HCT116 (cell line): ENCODE data around the gene BRD3OS. TPM values are rescaled to one million over a fixed set of nuclear protein-coding genes. Genes with fewer than 3 reads are reported as not detected.

Experiments used
- ATAC-seq: fragments of 200-7000 bp; cut with Tn5 transposase; 2 replicates; pipeline ENCODE4 v1.9.1; 2020; ENCODE audit warnings: mild to moderate bottlenecking, moderate library complexity
- BruUV-seq: library from RNA; stranded (reverse); fragments of 400-500 nt; replicated peaks from 2 replicates; lab custom pipeline; 2021; lab: Mats Ljungman, UMichigan
- CTCF ChIA-PET: fragments of 300-600 bp; sonication (Branson Sonifier 250); formaldehyde crosslinking; loops from one replicate; lab custom pipeline; 2021; ENCODE audit warnings: antibody characterized with exemption; lab: Charles Lee
- POLR2A ChIA-PET: fragments of 300-600, 350-600 bp; sonication (Branson Sonifier 250); formaldehyde crosslinking; loops from one replicate; lab custom pipeline; 2021; ENCODE audit warnings: antibody characterized with exemption; lab: Charles Lee
- RAD21 ChIA-PET, 2 experiments: fragments of 300-600 bp; sonication (Branson Sonifier 250); formaldehyde crosslinking; loops; one replicate each; lab custom pipeline; 2023; ENCODE audit warnings: low total read pairs in 2 of 2; ENCODE audit not compliant: uncharacterized antibody in 2 of 2, unreplicated experiment in 2 of 2, low non-redundant PET in 1 of 2; lab: Charles Lee
- DNase-seq: peaks from one replicate; pipeline ENCODE4 v3.0.0-alpha.2; 2010; ENCODE audit warnings: low read depth, low spot score
- H2AFZ ChIP-seq: fragments of 200-600 bp; shearing (Covaris generic), sonication (generic); 2 replicates; pipeline ENCODE4 v1.6.1; 2017; ENCODE audit warnings: low read depth, mixed run types, mixed read lengths, antibody characterized with exemption, low read length; ENCODE audit not compliant: poor library complexity, severe bottlenecking
- H3K27ac ChIP-seq: 2 replicates; pipeline ENCODE4 v1.5.1; 2012; ENCODE audit warnings: low read depth, low read length
- H3K27me3 ChIP-seq: fragments of 200-600 bp; sonication (generic); 2 replicates; pipeline ENCODE4 v1.6.1; 2016; ENCODE audit warnings: mixed run types, low read length, mixed read lengths; ENCODE audit not compliant: insufficient read depth
- H3K36me3 ChIP-seq, 2 experiments: fragments of 200-500 bp in 1 of 2; fragments of 200-600 bp in 1 of 2; sonication (Bioruptor generic) in 1 of 2; sonication (generic) in 1 of 2; 2 replicates each; pipeline versions ENCODE4 v1.5.1 to v1.6.1; 2014 to 2016; ENCODE audit warnings: low read length in 2 of 2, inconsistent platforms in 1 of 2, mixed read lengths in 1 of 2, mixed run types in 1 of 2; ENCODE audit not compliant: insufficient read depth in 2 of 2, control insufficient read depth in 1 of 2
- H3K4me1 ChIP-seq, 2 experiments: fragments of 200-600 bp in 1 of 2; sonication (generic) in 1 of 2; 2 replicates each; pipeline versions ENCODE4 v1.5.1 to v1.6.1; 2012 to 2017; ENCODE audit warnings: low read length in 2 of 2, inconsistent platforms in 1 of 2, mild to moderate bottlenecking in 1 of 2, mixed read lengths in 1 of 2, mixed run types in 1 of 2, moderate library complexity in 1 of 2; ENCODE audit not compliant: insufficient read depth in 2 of 2, control insufficient read depth in 1 of 2
- H3K4me2 ChIP-seq: fragments of 200-600 bp; sonication (generic); 2 replicates; pipeline ENCODE4 v1.6.1; 2017; ENCODE audit warnings: mixed run types, low read length, mixed read lengths
- H3K4me3 ChIP-seq, 2 experiments: fragments of 200-600 bp in 1 of 2; sonication (generic) in 1 of 2; replicated peaks in 1 of 2; 2 replicates each; pipeline ENCODE4 v1.5.1; 2011 to 2016; ENCODE audit warnings: low read length in 2 of 2, control low read depth in 1 of 2, low read depth in 1 of 2, mild to moderate bottlenecking in 1 of 2, mixed read lengths in 1 of 2, mixed run types in 1 of 2
- H3K79me2 ChIP-seq: fragments of 200-600 bp; sonication (generic); 2 replicates; pipeline ENCODE4 v1.6.1; 2017; ENCODE audit warnings: mild to moderate bottlenecking, mixed run types, low read length, moderate library complexity, mixed read lengths; ENCODE audit not compliant: insufficient read depth
- H3K9ac ChIP-seq: fragments of 200-600 bp; sonication (generic); 2 replicates; pipeline ENCODE4 v1.6.1; 2016; ENCODE audit warnings: low read length, mixed read lengths
- H3K9me2 ChIP-seq: fragments of 200-600 bp; sonication (generic), shearing (Covaris generic); 2 replicates; pipeline ENCODE4 v1.6.1; 2017; ENCODE audit warnings: mixed run types, mild to moderate bottlenecking, moderate library complexity; ENCODE audit not compliant: insufficient read depth
- H3K9me3 ChIP-seq, 2 experiments: fragments of 200-500 bp in 1 of 2; fragments of 200-600 bp in 1 of 2; sonication (Bioruptor generic) in 1 of 2; sonication (generic) in 1 of 2; 2 replicates each; pipeline ENCODE4 v1.6.1; 2014 to 2017; ENCODE audit warnings: low read length in 2 of 2, mixed read lengths in 2 of 2, inconsistent platforms in 1 of 2, low read depth in 1 of 2, mild to moderate bottlenecking in 1 of 2, mixed run types in 1 of 2, moderate library complexity in 1 of 2; ENCODE audit not compliant: control insufficient read depth in 1 of 2, insufficient read depth in 1 of 2
- H4K20me1 ChIP-seq: fragments of 200-600 bp; sonication (generic), shearing (Covaris generic); 2 replicates; pipeline ENCODE4 v1.6.1; 2017; ENCODE audit warnings: mixed run types, mild to moderate bottlenecking, moderate library complexity; ENCODE audit not compliant: insufficient read depth
- ATF3 ChIP-seq: IDR thresholded peaks from 2 replicates; pipeline ENCODE4 v1.6.1; 2012
- CBX3 ChIP-seq: IDR thresholded peaks from 2 replicates; pipeline ENCODE4 v1.6.1; 2012; ENCODE audit warnings: low read depth
- FOSL1 ChIP-seq: IDR thresholded peaks from 2 replicates; pipeline ENCODE4 v1.6.1; 2012; ENCODE audit warnings: low read depth
- POLR2A ChIP-seq: IDR thresholded peaks from 2 replicates; pipeline ENCODE4 v1.7.0; 2011; ENCODE audit warnings: borderline replicate concordance; ENCODE audit not compliant: insufficient read depth, insufficient read length; ENCODE audit errors: extremely low read depth
- POLR2AphosphoS5 ChIP-seq: IDR thresholded peaks from 2 replicates; pipeline ENCODE4 v1.6.1; 2011; ENCODE audit warnings: mild to moderate bottlenecking, low read depth, low read length, moderate library complexity
- REST ChIP-seq: IDR thresholded peaks from 2 replicates; pipeline ENCODE4 v1.6.1; 2012; ENCODE audit warnings: low read depth
- SIN3A ChIP-seq: IDR thresholded peaks from 2 replicates; pipeline ENCODE4 v1.6.1; 2012; ENCODE audit warnings: low read depth
- SP1 ChIP-seq: IDR thresholded peaks from 2 replicates; pipeline ENCODE4 v1.6.1; 2012; ENCODE audit warnings: low read depth
- YY1 ChIP-seq: IDR thresholded peaks from 2 replicates; pipeline ENCODE4 v1.6.1; 2011; ENCODE audit warnings: low read length, low read depth, moderate library complexity, mild to moderate bottlenecking; ENCODE audit not compliant: insufficient replicate concordance; ENCODE audit errors: extremely low read depth
- ZBTB33 ChIP-seq: IDR thresholded peaks from 2 replicates; pipeline ENCODE4 v1.6.1; 2011; ENCODE audit warnings: mild to moderate bottlenecking, low read length, moderate library complexity; ENCODE audit not compliant: insufficient replicate concordance; ENCODE audit errors: extremely low read depth
- ZFX ChIP-seq: fragments of 450-650 bp; IDR thresholded peaks from 2 replicates; pipeline ENCODE4 v1.6.1; 2017
- ZNF274 ChIP-seq: fragments of 200-500 bp; sonication (Bioruptor generic); IDR thresholded peaks from 2 replicates; pipeline ENCODE4 v1.6.1; 2014; ENCODE audit warnings: mild to moderate bottlenecking, low read depth, low read length, inconsistent platforms
- intact Hi-C: fragments of 100-400 bp; cut with micrococcal nuclease; formaldehyde crosslinking; loops from 2 replicates; pipeline ENCODE4 v1.10.0; 2022
- total RNA-seq: library from RNA; stranded (reverse); gene quantifications from one replicate; pipeline ENCODE4 v1.2.1, GENCODE V29; 2021; ENCODE audit not compliant: unreplicated experiment

The BRD3OS gene
- total RNA-seq, 1 experiment from 2014 or later, result 17.0 TPM

- no peak for ATAC-seq
- BruUV-seq, result no TSS peak
- Histone ChIP-seq H3K9me3 (no peaks in the 10 kb centered on the region), H3K9ac (no peak overlapping the region), H3K27ac (no peak overlapping the region), H3K4me2 (no peak overlapping the region), H4K20me1 (no peaks in the 10 kb centered on the region), H3K79me2 (no peaks in the 10 kb centered on the region), H3K4me1 (no peaks in the 10 kb centered on the region), H3K36me3 (peaks cover 14 to 15% of the 10 kb centered on the region in 2 experiments; a peak in 2 of 4 replicates), H3K9me2 (no peaks in the 10 kb centered on the region), H3K27me3 (no peaks in the 10 kb centered on the region), H2AFZ (no peak overlapping the region), H3K4me3 (no peak overlapping the region)
- TF ChIP-seq POLR2AphosphoS5, result no peak
- TF ChIP-seq YY1, result no peak
- no peak for TF ChIP-seq SP1
- no peak for TF ChIP-seq FOSL1
- TF ChIP-seq ZNF274, result no peak
- ChIA-PET RAD21 (no interaction called here), POLR2A (no interaction called here), CTCF (no interaction called here)
- DNase-seq, result no peak
- intact Hi-C loops, result no loop called here
Measured at GRCh38 chr9:134032456-134033222, 7.4 kb downstream of the BRD3OS start.

- Histone ChIP-seq H3K4me3 (no peak overlapping the region), H3K4me2 (no peak overlapping the region), H3K79me2 (no peaks in the 10 kb centered on the region), H3K27ac (no peak overlapping the region), H3K36me3 (peaks cover 14 to 17% of the 10 kb centered on the region in 2 experiments; a peak in 2 of 4 replicates), H3K9me2 (no peaks in the 10 kb centered on the region), H3K9me3 (no peaks in the 10 kb centered on the region), H3K9ac (no peak overlapping the region), H3K4me1 (no peaks in the 10 kb centered on the region), H2AFZ (no peak overlapping the region), H3K27me3 (no peaks in the 10 kb centered on the region), H4K20me1 (no peaks in the 10 kb centered on the region)
- no TSS peak for BruUV-seq
- intact Hi-C loops, result no loop called here
- no peak for ATAC-seq
- ChIA-PET RAD21 (no interaction called here), POLR2A (no interaction called here), CTCF (no interaction called here)
- no peak for DNase-seq
- TF ChIP-seq POLR2A, result no peak
- no peak for TF ChIP-seq POLR2AphosphoS5
- no peak for TF ChIP-seq SIN3A
- no peak for TF ChIP-seq REST
- no peak for TF ChIP-seq ZBTB33
- no peak for TF ChIP-seq YY1
- no peak for TF ChIP-seq CBX3
- TF ChIP-seq ZFX, result no peak
- no peak for TF ChIP-seq ATF3
Measured at GRCh38 chr9:134033516-134034214, 8.4 kb downstream of the BRD3OS start.
